ENCODE results near the gene EIF2S1. TPM values are rescaled to one million over a fixed set of nuclear protein-coding genes. Genes with fewer than 3 reads are reported as not detected.

The EIF2S1 gene
- total RNA-seq, 2 donors from 2014 or later = 53.1 to 63.6 TPM

DNA sequence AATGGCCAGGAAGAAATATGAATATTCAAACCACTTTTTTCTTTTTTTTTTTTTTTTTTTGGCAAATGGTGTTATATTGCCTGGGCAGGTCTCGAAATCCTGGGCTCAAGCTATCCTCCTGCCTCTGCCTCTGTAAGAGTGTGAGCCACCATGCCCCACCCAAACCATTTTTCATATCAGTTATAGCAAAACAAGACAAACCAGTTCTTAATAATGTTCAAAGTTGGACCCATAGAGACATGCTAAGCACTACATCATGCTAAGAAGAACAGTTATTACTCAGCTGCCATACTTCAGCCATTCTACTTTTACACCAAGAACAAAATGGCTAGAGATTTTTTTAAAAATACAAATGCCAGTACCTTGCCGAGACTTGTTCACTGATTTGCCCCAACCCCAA is 25.5 kb downstream of the EIF2S1 start:
- no peak for DNase-seq (ENCODE audit: low spot score)
- Histone ChIP-seq H3K27ac (peak overlapping the region; percentile 27 to 52), H3K9me3 (no peaks in the 10 kb centered on the region), H3K27me3 (replicated peaks; ENCODE audit: insufficient read depth) (no peaks in the 10 kb centered on the region), H3K36me3 (peaks cover 2 to 13% of the 10 kb centered on the region in 2 donors), H3K4me3 (no peak overlapping the region), H3K4me1 (replicated peaks) (peaks cover 5% of the 10 kb centered on the region)
- TF ChIP-seq, protein P1, sequence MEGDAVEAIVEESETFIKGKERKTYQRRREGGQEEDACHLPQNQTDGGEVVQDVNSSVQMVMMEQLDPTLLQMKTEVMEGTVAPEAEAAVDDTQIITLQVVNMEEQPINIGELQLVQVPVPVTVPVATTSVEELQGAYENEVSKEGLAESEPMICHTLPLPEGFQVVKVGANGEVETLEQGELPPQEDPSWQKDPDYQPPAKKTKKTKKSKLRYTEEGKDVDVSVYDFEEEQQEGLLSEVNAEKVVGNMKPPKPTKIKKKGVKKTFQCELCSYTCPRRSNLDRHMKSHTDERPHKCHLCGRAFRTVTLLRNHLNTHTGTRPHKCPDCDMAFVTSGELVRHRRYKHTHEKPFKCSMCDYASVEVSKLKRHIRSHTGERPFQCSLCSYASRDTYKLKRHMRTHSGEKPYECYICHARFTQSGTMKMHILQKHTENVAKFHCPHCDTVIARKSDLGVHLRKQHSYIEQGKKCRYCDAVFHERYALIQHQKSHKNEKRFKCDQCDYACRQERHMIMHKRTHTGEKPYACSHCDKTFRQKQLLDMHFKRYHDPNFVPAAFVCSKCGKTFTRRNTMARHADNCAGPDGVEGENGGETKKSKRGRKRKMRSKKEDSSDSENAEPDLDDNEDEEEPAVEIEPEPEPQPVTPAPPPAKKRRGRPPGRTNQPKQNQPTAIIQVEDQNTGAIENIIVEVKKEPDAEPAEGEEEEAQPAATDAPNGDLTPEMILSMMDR (IDR thresholded peaks at IDR 0.05) = no peak
- TF ChIP-seq POLR2AphosphoS5 (IDR thresholded peaks at IDR 0.05) = no peak
- 68% methylated on average over 2 of the region's 2 CpGs for whole genome bisulfite sequencing
- intact Hi-C loops (cut with DNase I) = no loop called here

DNA sequence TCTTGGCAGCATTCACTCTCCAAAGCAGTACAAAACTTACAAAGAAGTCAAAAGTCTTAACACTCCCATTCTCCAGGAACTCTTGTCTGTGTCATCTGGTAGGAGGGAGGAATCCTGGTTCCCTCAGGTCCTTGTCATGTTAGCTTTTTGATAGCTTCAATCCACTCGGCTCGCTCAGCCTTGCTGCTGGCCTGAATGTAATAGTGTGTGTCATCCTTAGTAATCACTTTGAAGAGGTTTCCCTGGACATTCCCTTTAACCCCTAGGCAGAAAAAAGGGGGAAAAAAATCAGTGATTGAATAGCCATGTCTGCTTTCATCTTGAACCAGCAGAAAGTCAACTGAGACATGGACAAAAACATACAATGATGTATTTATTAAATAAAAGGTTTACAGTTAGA is 27.1 kb downstream of the EIF2S1 start:
- TF ChIP-seq POLR2AphosphoS5 (IDR thresholded peaks at IDR 0.05) = no peak
- TF ChIP-seq, protein P1 (IDR thresholded peaks at IDR 0.05) = no peak
- no peak for TF ChIP-seq POLR2A (IDR thresholded peaks at IDR 0.05)
- intact Hi-C loops (cut with DNase I) = no loop called here
- Histone ChIP-seq H3K4me1 (replicated peaks) (peaks cover 5% of the 10 kb centered on the region), H3K27me3 (replicated peaks; ENCODE audit: insufficient read depth) (no peaks in the 10 kb centered on the region), H3K4me3 (no peak overlapping the region), H3K27ac (peak overlapping the region; percentile 12 to 52), H3K9me3 (no peaks in the 10 kb centered on the region), H3K36me3 (peaks cover 2 to 4% of the 10 kb centered on the region in 2 donors)
- no peak for DNase-seq (ENCODE audit: low spot score)
- 68% methylated on average over 2 of the region's 2 CpGs for WGBS

- no peak for DNase-seq (ENCODE audit: low spot score)
- intact Hi-C loops (cut with DNase I) = no loop called here
- WGBS = 94% methylated on average over 3 of the region's 3 CpGs
- TF ChIP-seq, protein P1 (IDR thresholded peaks at IDR 0.05) = no peak
- TF ChIP-seq POLR2A (IDR thresholded peaks at IDR 0.05) (no peak), POLR2AphosphoS5 (IDR thresholded peaks at IDR 0.05) (no peak)
- H3K4me1 ChIP-seq (replicated peaks) = peaks cover 10% of the 10 kb centered on the region
- H3K4me3 ChIP-seq = no peak overlapping the region
- H3K27me3 ChIP-seq (replicated peaks; ENCODE audit: insufficient read depth) = no peaks in the 10 kb centered on the region
- H3K36me3 ChIP-seq = no peaks in the 10 kb centered on the region
- no peak overlapping the region for H3K27ac ChIP-seq
- H3K9me3 ChIP-seq = no peaks in the 10 kb centered on the region
These were observed 29.1 kb downstream of the EIF2S1 start for GRCh38 chr14:67389275-67389674.

DNA sequence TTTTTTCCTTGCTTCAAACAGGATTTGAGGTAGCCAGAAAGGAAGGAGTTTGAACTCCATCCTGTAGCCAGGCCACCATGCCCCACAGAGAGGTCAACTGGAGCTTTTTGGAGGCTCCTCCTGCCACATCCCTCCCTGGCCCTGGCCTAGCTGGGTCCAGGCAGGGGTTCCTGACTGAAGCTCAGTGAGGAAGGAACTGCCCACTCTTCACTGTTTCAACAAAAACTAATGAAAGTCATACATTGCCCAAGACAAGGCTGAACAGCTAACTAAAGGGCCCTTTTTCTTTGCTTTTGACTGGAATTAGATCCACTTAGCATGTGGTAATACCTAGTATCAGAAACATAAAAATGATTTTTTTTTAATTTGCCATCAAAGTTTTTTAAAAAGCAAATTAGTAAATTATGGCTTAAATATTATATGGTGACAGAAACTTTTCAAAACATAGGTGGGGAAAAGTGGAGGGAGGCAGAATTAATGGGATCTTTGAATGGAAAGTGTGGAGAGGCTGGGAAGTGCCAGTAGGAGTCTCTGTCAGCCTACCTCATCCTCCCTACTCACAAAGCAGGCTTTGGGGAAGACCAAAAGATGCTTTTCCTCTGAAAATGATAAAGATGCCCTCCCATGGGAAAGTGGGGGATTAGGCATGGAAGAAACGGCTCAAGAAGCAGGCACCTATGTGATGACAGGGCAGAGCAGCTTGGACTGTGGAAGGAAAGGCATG is 29.8 kb downstream of the EIF2S1 start:
- Histone ChIP-seq H3K9me3 (no peaks in the 10 kb centered on the region), H3K36me3 (no peaks in the 10 kb centered on the region), H3K4me1 (replicated peaks) (peaks cover 12% of the 10 kb centered on the region), H3K27ac (no peak overlapping the region), H3K27me3 (replicated peaks; ENCODE audit: insufficient read depth) (no peaks in the 10 kb centered on the region), H3K4me3 (no peak overlapping the region)
- TF ChIP-seq POLR2A (IDR thresholded peaks at IDR 0.05) (no peak), POLR2AphosphoS5 (IDR thresholded peaks at IDR 0.05) (no peak)
- TF ChIP-seq, protein P1 (IDR thresholded peaks at IDR 0.05) = no peak
- WGBS = 100% methylated on average over 1 of the region's 1 CpG
- DNase-seq (ENCODE audit: low spot score) = no peak
- intact Hi-C loops (cut with DNase I) = no loop called here

DNA sequence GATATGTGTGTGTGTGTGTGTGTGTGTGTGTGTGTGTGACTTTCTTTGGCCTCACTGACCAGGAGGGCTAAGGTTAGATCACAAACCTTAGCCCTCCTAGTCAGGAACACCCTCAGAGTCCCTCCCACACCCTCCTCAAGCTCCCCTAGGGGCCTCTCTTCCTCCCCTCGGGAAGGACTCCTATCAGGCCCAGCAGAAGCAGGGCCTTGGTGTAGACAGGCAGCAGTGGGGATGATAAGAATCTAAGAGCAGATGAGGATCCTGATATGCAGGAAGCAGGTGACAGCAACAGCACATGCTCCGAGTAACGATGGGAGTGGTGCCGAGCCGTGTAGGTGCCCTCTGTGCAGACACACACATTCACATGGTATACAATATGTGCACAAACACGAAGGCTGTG is 31.1 kb downstream of the EIF2S1 start:
- DNase-seq (ENCODE audit: low spot score) = no peak
- Histone ChIP-seq H3K4me1 (replicated peaks) (peaks cover 8% of the 10 kb centered on the region), H3K9me3 (no peaks in the 10 kb centered on the region), H3K4me3 (no peak overlapping the region), H3K27me3 (replicated peaks; ENCODE audit: insufficient read depth) (no peaks in the 10 kb centered on the region), H3K27ac (no peak overlapping the region), H3K36me3 (no peaks in the 10 kb centered on the region)
- intact Hi-C loops (cut with DNase I) = no loop called here
- TF ChIP-seq POLR2A (IDR thresholded peaks at IDR 0.05) = no peak
- TF ChIP-seq, protein P1 (IDR thresholded peaks at IDR 0.05) = no peak
- no peak for TF ChIP-seq POLR2AphosphoS5 (IDR thresholded peaks at IDR 0.05)
- WGBS = 54% methylated on average over 6 of the region's 6 CpGs
